ENCODE results near the gene NUMBL.
"Not testable (repeated sequence)": the region's sequence is repeated elsewhere in the genome, so short reads cannot be mapped to it uniquely, and the experiment has no call there.

Gene NUMBL

GRCh38 chr19:40658031-40658430, 32.4 kb downstream of the NUMBL start:
- no peak for DNase-seq (ENCODE audit: low read depth)
- H3K4me3 ChIP-seq (ENCODE audit: low read depth, low read length) = no peak overlapping the region
- TF ChIP-seq CTCF (IDR thresholded peaks at IDR 0.05; ENCODE audit: low read depth, low read length, missing control alignments) = no peak

- H3K4me3 ChIP-seq (ENCODE audit: low read depth, low read length); DNase-seq (ENCODE audit: low read depth): not testable (repeated sequence)
Observed at GRCh38 chr19:40655684-40656083, 34.8 kb downstream of the NUMBL start.

GRCh38 chr19:40652303-40652702, 38.1 kb downstream of the NUMBL start:
- not testable (repeated sequence) for H3K4me3 ChIP-seq (ENCODE audit: low read depth, low read length)
- peak; percentile 37 for DNase-seq (ENCODE audit: low read depth)

- no peak overlapping the region for H3K4me3 ChIP-seq (ENCODE audit: low read depth, low read length)
- no peak for TF ChIP-seq CTCF (IDR thresholded peaks at IDR 0.05; ENCODE audit: low read depth, low read length, missing control alignments)
- DNase-seq (ENCODE audit: low read depth) = no peak
Observed at GRCh38 chr19:40650749-40651305, 39.6 kb downstream of the NUMBL start.

- DNase-seq (ENCODE audit: low read depth) = peak; percentile 29
- not testable (repeated sequence) for H3K4me3 ChIP-seq (ENCODE audit: low read depth, low read length)
Observed at GRCh38 chr19:40649903-40650675, 40.4 kb downstream of the NUMBL start.

GRCh38 chr19:40646743-40647254, 43.7 kb downstream of the NUMBL start:
- DNase-seq (ENCODE audit: low read depth) = no peak
- TF ChIP-seq CTCF (IDR thresholded peaks at IDR 0.05; ENCODE audit: low read depth, low read length, missing control alignments) = no peak

GRCh38 chr19:40642757-40643305, 47.6 kb downstream of the NUMBL start:
- no peak for DNase-seq (ENCODE audit: low read depth)
- no peak overlapping the region for H3K4me3 ChIP-seq (ENCODE audit: low read depth, low read length)
- TF ChIP-seq CTCF (IDR thresholded peaks at IDR 0.05; ENCODE audit: low read depth, low read length, missing control alignments) = no peak

More at GRCh38 chr19:40646743-40647254, 43.7 kb downstream of the NUMBL start:
- no peak overlapping the region for H3K4me3 ChIP-seq (ENCODE audit: low read depth, low read length)

GRCh38 chr19:40642051-40642706, 48.3 kb downstream of the NUMBL start:
- H3K4me3 ChIP-seq (ENCODE audit: low read depth, low read length) = no peak overlapping the region
- no peak for TF ChIP-seq CTCF (IDR thresholded peaks at IDR 0.05; ENCODE audit: low read depth, low read length, missing control alignments)
- DNase-seq (ENCODE audit: low read depth) = no peak

All from GM12864 (cell line).